GM23338 (cell line): ENCODE measurements around the gene KIAA0232. TPM values are rescaled to one million over a fixed set of nuclear protein-coding genes. Genes with fewer than 3 reads are reported as not detected.

ENCODE experiments used
- ATAC-seq: fragments of 200-7000 bp; cut with Tn5 transposase; 3 replicates; pipeline ENCODE4 v1.9.1; 2020
- DNase-seq: peaks from one replicate; pipeline ENCODE4 v3.0.0-alpha.2; 2015; ENCODE audit warnings: low spot score
- H2AFZ ChIP-seq: fragments of 200-600 bp; sonication (generic); 2 replicates; pipeline ENCODE4 v1.8.0; 2016; ENCODE audit warnings: antibody characterized with exemption, mild to moderate bottlenecking, moderate library complexity
- H3F3A ChIP-seq: fragments of 200-600 bp; sonication (generic); replicated peaks from 2 replicates; pipeline ENCODE4 v1.8.0; 2017; ENCODE audit warnings: antibody characterized with exemption, mixed run types, low read depth
- H3K27ac ChIP-seq: fragments of 200-600 bp; sonication (generic); 2 replicates; pipeline ENCODE4 v1.6.1; 2016; ENCODE audit warnings: low read depth
- H3K27me3 ChIP-seq: fragments of 200-600 bp; sonication (generic); 2 replicates; pipeline ENCODE4 v1.8.0; 2016; ENCODE audit warnings: mild to moderate bottlenecking, mixed run types, moderate library complexity; ENCODE audit not compliant: insufficient read depth
- H3K36me3 ChIP-seq: fragments of 200-600 bp; sonication (generic); 2 replicates; pipeline ENCODE4 v1.8.0; 2016; ENCODE audit warnings: mild to moderate bottlenecking; ENCODE audit not compliant: insufficient read depth
- H3K4me1 ChIP-seq: fragments of 200-600 bp; sonication (generic); 2 replicates; pipeline ENCODE4 v1.8.0; 2016; ENCODE audit warnings: mild to moderate bottlenecking, moderate library complexity; ENCODE audit not compliant: insufficient read depth
- H3K4me2 ChIP-seq: fragments of 200-600 bp; sonication (generic); 2 replicates; pipeline ENCODE4 v1.7.1; 2017; ENCODE audit warnings: mixed run types
- H3K4me3 ChIP-seq: fragments of 200-600 bp; sonication (generic); 2 replicates; pipeline ENCODE4 v1.6.1; 2016; ENCODE audit warnings: mixed run types
- H3K79me2 ChIP-seq: fragments of 200-600 bp; sonication (generic); replicated peaks from 2 replicates; pipeline ENCODE4 v1.8.0; 2017; ENCODE audit warnings: mild to moderate bottlenecking; ENCODE audit not compliant: insufficient read depth
- H3K9me2 ChIP-seq: fragments of 200-600 bp; sonication (generic); 2 replicates; pipeline ENCODE4 v1.8.0; 2017; ENCODE audit not compliant: insufficient read depth
- H4K20me1 ChIP-seq: fragments of 200-600 bp; sonication (generic); replicated peaks from 2 replicates; pipeline ENCODE4 v1.8.0; 2017; ENCODE audit warnings: mild to moderate bottlenecking; ENCODE audit not compliant: insufficient read depth
- H3K27ac Mint-ChIP-seq: 2 replicates; pipeline ENCODE4 v1.8.0; 2020; ENCODE audit warnings: inconsistent platforms, mild to moderate bottlenecking, moderate library complexity, mixed read lengths
- H3K27me3 Mint-ChIP-seq: 3 replicates; pipeline ENCODE4 v1.8.0; 2022; ENCODE audit warnings: low read depth, mild to moderate bottlenecking, moderate library complexity, mixed read lengths, inconsistent platforms; ENCODE audit not compliant: insufficient read depth, poor library complexity
- H3K36me3 Mint-ChIP-seq: 3 replicates; pipeline ENCODE4 v1.8.0; 2021; ENCODE audit warnings: low read depth, mild to moderate bottlenecking, inconsistent platforms, moderate library complexity, mixed read lengths
- H3K4me1 Mint-ChIP-seq: 3 replicates; pipeline ENCODE4 v1.8.0; 2020; ENCODE audit warnings: mild to moderate bottlenecking, inconsistent platforms, mixed read lengths
- H3K4me3 Mint-ChIP-seq: 3 replicates; pipeline ENCODE4 v1.8.0; 2021; ENCODE audit warnings: moderate library complexity, mild to moderate bottlenecking, inconsistent platforms, mixed read lengths
- H3K9me3 Mint-ChIP-seq: 3 replicates; pipeline ENCODE4 v1.8.0; 2020; ENCODE audit warnings: moderate library complexity, mild to moderate bottlenecking, inconsistent platforms, mixed read lengths
- CREB1 ChIP-seq: fragments of 250-450 bp; sonication (Bioruptor Pico); IDR thresholded peaks from 2 replicates; pipeline ENCODE4 v1.5.0; 2020; ENCODE audit warnings: low read depth, mild to moderate bottlenecking, moderate library complexity
- CTCF ChIP-seq, 2 experiments: fragments of 200-600 bp in 1 of 2; sonication (generic) in 1 of 2; conservative IDR thresholded peaks; 2 replicates each; pipeline versions ENCODE4 v1.5.1 to v1.6.1; 2016 to 2017; ENCODE audit warnings: antibody characterized with exemption in 2 of 2, low read depth in 2 of 2, mild to moderate bottlenecking in 2 of 2, moderate library complexity in 1 of 2
- ETS1 ChIP-seq: IDR thresholded peaks from 2 replicates; pipeline ENCODE4 v1.6.1; 2016; ENCODE audit warnings: antibody characterized with exemption
- NANOG ChIP-seq: IDR thresholded peaks from 2 replicates; pipeline ENCODE4 v1.6.1; 2016; ENCODE audit warnings: antibody characterized with exemption, borderline replicate concordance
- POLR2AphosphoS5 ChIP-seq: IDR thresholded peaks from 2 replicates; pipeline ENCODE4 v1.6.1; 2016; ENCODE audit warnings: antibody characterized with exemption, low read depth
- STAT1 ChIP-seq: IDR thresholded peaks from one replicate; pipeline ENCODE4 v1.6.1; 2016; ENCODE audit warnings: antibody characterized with exemption; ENCODE audit not compliant: unreplicated experiment
- ZNF114 ChIP-seq: fragments of 250-450 bp; sonication (Bioruptor Pico); IDR thresholded peaks from 2 replicates; pipeline ENCODE4 v1.5.0; 2020; ENCODE audit warnings: mild to moderate bottlenecking, moderate library complexity
- ZNF462 ChIP-seq: fragments of 250-450 bp; sonication (Bioruptor Pico); IDR thresholded peaks from 2 replicates; pipeline ENCODE4 v1.5.0; 2020; ENCODE audit warnings: mild to moderate bottlenecking, moderate library complexity
- polyA plus RNA-seq: library from polyadenylated mRNA; unstranded; fragments of >200 nt; fragmentation: Nextera tagmentation; extraction: Ambion mirVana; gene quantifications from 2 replicates; pipeline ENCODE4 v1.2.1, GENCODE V29; 2016
- total RNA-seq: library from RNA; depleted of rRNA; stranded (reverse); fragments of >200 nt; shearing (Covaris generic); gene quantifications from 2 replicates; pipeline ENCODE4 v1.2.3, GENCODE V29; 2014

The KIAA0232 gene
- total and polyA plus RNA-seq, 2 experiments from 2014 or later: 14.3 to 34.9 TPM

- Histone ChIP-seq H3F3A (no peaks in the 10 kb centered on the region), H3K79me2 (no peaks in the 10 kb centered on the region), H3K9me2 (no peaks in the 10 kb centered on the region), H3K4me3 (no peak overlapping the region), H3K27me3 (no peaks in the 10 kb centered on the region), H3K36me3 (no peaks in the 10 kb centered on the region), H3K4me2 (no peak overlapping the region), H3K4me1 (no peaks in the 10 kb centered on the region), H4K20me1 (no peaks in the 10 kb centered on the region), H2AFZ (no peak overlapping the region), H3K27ac (no peak overlapping the region)
- DNase-seq (no peak), ATAC-seq (no peak)
- H3K4me1 Mint-ChIP-seq: peaks cover 4% of the 10 kb centered on the region; the same call in 2 of the 3 replicates
- TF ChIP-seq ETS1: no peak
- TF ChIP-seq POLR2AphosphoS5: no peak
- no peak for TF ChIP-seq STAT1
- no peak overlapping the region for H3K4me3 Mint-ChIP-seq
- no peaks in the 10 kb centered on the region; the same call in 2 of the 3 replicates for H3K9me3 Mint-ChIP-seq
- H3K36me3 Mint-ChIP-seq: no peaks in the 10 kb centered on the region
- H3K27me3 Mint-ChIP-seq: no peaks in the 10 kb centered on the region
- no peak overlapping the region for H3K27ac Mint-ChIP-seq
Observed at GRCh38 chr4:6749340-6750171, 33.0 kb upstream of the KIAA0232 start.

- Histone ChIP-seq H3K27me3 (no peaks in the 10 kb centered on the region), H4K20me1 (no peaks in the 10 kb centered on the region), H3K36me3 (no peaks in the 10 kb centered on the region), H3K27ac (no peak overlapping the region), H2AFZ (no peak overlapping the region), H3K79me2 (no peaks in the 10 kb centered on the region), H3K4me1 (no peaks in the 10 kb centered on the region), H3K4me3 (no peak overlapping the region), H3F3A (no peaks in the 10 kb centered on the region), H3K9me2 (no peaks in the 10 kb centered on the region), H3K4me2 (no peak overlapping the region)
- DNase-seq (no peak), ATAC-seq (no peak)
- no peak overlapping the region for H3K27ac Mint-ChIP-seq
- no peak overlapping the region for H3K4me3 Mint-ChIP-seq
- H3K4me1 Mint-ChIP-seq: peaks cover 4% of the 10 kb centered on the region; the same call in 2 of the 3 replicates
- no peaks in the 10 kb centered on the region; the same call in 2 of the 3 replicates for H3K9me3 Mint-ChIP-seq
- H3K27me3 Mint-ChIP-seq: no peaks in the 10 kb centered on the region
- H3K36me3 Mint-ChIP-seq: no peaks in the 10 kb centered on the region
- TF ChIP-seq NANOG (no peak), ZNF462 (CRISPR knock-in tag) (no peak), ZNF114 (CRISPR knock-in tag) (no peak), STAT1 (no peak), CREB1 (no peak), CTCF (conservative IDR thresholded peaks at IDR 0.05; ENCODE audit: low read depth in 2 of 2) (no peak), POLR2AphosphoS5 (no peak)
Observed at GRCh38 chr4:6750286-6751221, 32.0 kb upstream of the KIAA0232 start.
